Right cardiac atrium (tissue), 5 donors: ENCODE data around the gene ATOSB. TPM values are rescaled to one million over a fixed set of nuclear protein-coding genes. Genes with fewer than 3 reads are reported as not detected.
"Not testable (repeated sequence)": the region's sequence is repeated elsewhere in the genome, so short reads cannot be mapped to it uniquely, and the experiment has no call there.

Experiments
- ATAC-seq, 2 donors: fragments of 200-7000 bp; cut with Tn5 transposase; one replicate each; pipeline versions ENCODE4 v1.8.0 to v1.9.1; 2020; ENCODE audit warnings: moderate library complexity in 2 of 2, mild to moderate bottlenecking in 1 of 2
- DNase-seq, 3 donors: peaks; one replicate each; pipeline ENCODE4 v3.0.0-alpha.2; 2020
- H3K27ac ChIP-seq: one replicate; pipeline ENCODE4 v1.5.1; 2013; ENCODE audit warnings: mild to moderate bottlenecking, low read length, control low read depth, moderate library complexity
- H3K27me3 ChIP-seq: one replicate; pipeline ENCODE4 v1.6.1; 2013; ENCODE audit not compliant: control insufficient read depth, insufficient read depth
- H3K4me1 ChIP-seq: one replicate; pipeline ENCODE4 v1.6.1; 2013; ENCODE audit warnings: low read length; ENCODE audit not compliant: control insufficient read depth, insufficient read depth
- H3K4me3 ChIP-seq: one replicate; pipeline ENCODE4 v1.5.1; 2013; ENCODE audit warnings: low read length, control low read depth
- H3K9me3 ChIP-seq: one replicate; pipeline ENCODE4 v1.6.1; 2013; ENCODE audit warnings: low read length; ENCODE audit not compliant: control insufficient read depth
- WGBS: extraction: QIAGEN DNeasy Blood & Tissue Kit; methylation state at CpG from one replicate; pipeline ENCODE4 v1.1.7; 2013; 5-methylcytosine and 5-hydroxymethylcytosine counted together
- intact Hi-C, 4 donors: fragments of 100-400 bp; cut with DNase I; formaldehyde crosslinking; loops; one replicate each; pipeline versions ENCODE4 v1.11.0 to v1.14.0; 2022 to 2023
- long read RNA-seq, 4 donors: library from polyadenylated mRNA; unstranded; transcript quantifications; one replicate each; pipeline ENCODE4 v2.0.0, GENCODE V29; 2020 to 2021
- polyA plus RNA-seq: library from polyadenylated mRNA; stranded (reverse); fragments of 200-250 nt; gene quantifications from one replicate; pipeline ENCODE4 v1.2.3, GENCODE V29; 2013
- total RNA-seq, 4 donors: library from RNA; stranded (reverse); fragmentation: NEBNext Ultra II Directional; extraction: Animal tissue kit (Norgen Biotek cat#: 25700); gene quantifications; one replicate each; pipeline ENCODE4 v1.2.1, GENCODE V29; 2021
- donor health status: healthy with polysubstance abuse.
- donor health status: DM: no; HTN: yes; CAD: no.
- donor health status: DM: no; HTN: no; CAD: no.
- donor health status: DM: no; HTN: yes; CAD: no; lungs with severe emphysema.
- donor health status: DM: yes; HTN: yes; CAD: no.

The ATOSB gene
- total RNA-seq (10 to 100 TPM; 15.5 to 19.5 (median 16.9) TPM), polyA plus RNA-seq (14.0 TPM)
- long read RNA-seq, donor 1, full-length matches to known transcripts = 10 of 39 reads
- long read RNA-seq, donor 1, partial matches to known transcripts = 21 of 39 reads
- long read RNA-seq, donor 1, other reads (novel, unspliced or antisense) = 8 of 39 reads
- long read RNA-seq, donor 2, partial matches to known transcripts = 2 of 12 reads
- long read RNA-seq, donor 2, other reads (novel, unspliced or antisense) = 7 of 12 reads
- long read RNA-seq, donor 3, full-length matches to known transcripts = 2 of 32 reads
- long read RNA-seq, donor 3, partial matches to known transcripts = 25 of 32 reads
- long read RNA-seq, donor 3, other reads (novel, unspliced or antisense) = 5 of 32 reads
- long read RNA-seq, donor 4, full-length matches to known transcripts = 10 of 28 reads
- long read RNA-seq, donor 4, partial matches to known transcripts = 7 of 28 reads
- long read RNA-seq, donor 4, other reads (novel, unspliced or antisense) = 11 of 28 reads

- intact Hi-C loops = loop anchor here (2.0 to 10.0 kb wide), 6 partner anchors 141 to 439 kb away; no protein-coding TSS in a partner anchor
- Histone ChIP-seq H3K27ac (peak within 1 kb of the TSS; percentile 92), H3K4me1 (peaks cover 4% of the 10 kb centered on the region), H3K27me3 (no peaks in the 10 kb centered on the region), H3K9me3 (no peaks in the 10 kb centered on the region), H3K4me3 (peak within 1 kb of the TSS; percentile 58)
- DNase-seq (peak; percentile 98 to 99 (median 99)), ATAC-seq (peak; percentile 72 to 77)
- under 1% methylated on average over 54 of the region's 54 CpGs for WGBS
Observed at GRCh38 chr9:35115680-35116538, at the start of gene ATOSB. Gene ATOSB (minus strand): TSS chr9:35115862. CDS start chr9:35108274, 7,588 bp downstream.

GRCh38 chr9:35164711-35165110, 49.0 kb upstream of the ATOSB start:
- no peaks in the 10 kb centered on the region for H3K4me1 ChIP-seq
- WGBS = 66% methylated on average over 3 of the region's 3 CpGs
- no peaks in the 10 kb centered on the region for H3K27me3 ChIP-seq
- intact Hi-C loops = loop anchor here in 1 of 4 donors (5.0 kb wide), 1 partner anchor 37 kb away; no protein-coding TSS in a partner anchor
- H3K27ac ChIP-seq = no peak overlapping the region
- no peaks in the 10 kb centered on the region for H3K9me3 ChIP-seq
- ATAC-seq (no peak), DNase-seq (no peak)
- H3K4me3 ChIP-seq = no peak overlapping the region

DNA sequence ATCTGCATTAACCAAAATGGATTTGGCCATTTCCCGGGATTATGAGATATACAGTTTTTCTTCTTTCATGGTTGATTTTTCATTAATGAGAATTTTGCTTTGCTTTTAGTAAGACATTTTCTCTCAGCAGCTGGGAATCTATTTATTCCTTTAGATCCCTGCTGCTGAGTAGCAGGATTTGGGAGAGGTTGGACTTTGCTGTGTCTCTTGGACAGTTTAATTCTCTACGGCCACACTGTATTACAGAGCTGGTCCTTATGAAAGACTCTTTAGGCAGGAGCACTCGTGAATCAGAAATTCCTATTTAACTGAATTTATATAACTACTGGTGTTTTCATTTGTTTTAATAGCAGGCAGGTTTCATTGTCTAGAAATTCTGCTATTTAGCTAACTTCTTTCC, 47.8 kb upstream of the ATOSB start:
- 53% methylated on average over 3 of the region's 3 CpGs for WGBS
- peak overlapping the region; percentile 58 for H3K4me3 ChIP-seq
- H3K27me3 ChIP-seq = no peaks in the 10 kb centered on the region
- no peaks in the 10 kb centered on the region for H3K9me3 ChIP-seq
- ATAC-seq (no peak), DNase-seq (no peak)
- no peak overlapping the region for H3K27ac ChIP-seq
- H3K4me1 ChIP-seq = no peaks in the 10 kb centered on the region
- intact Hi-C loops = loop anchor here in 1 of 4 donors (5.0 kb wide), 1 partner anchor 36 kb away; no protein-coding TSS in a partner anchor

DNA sequence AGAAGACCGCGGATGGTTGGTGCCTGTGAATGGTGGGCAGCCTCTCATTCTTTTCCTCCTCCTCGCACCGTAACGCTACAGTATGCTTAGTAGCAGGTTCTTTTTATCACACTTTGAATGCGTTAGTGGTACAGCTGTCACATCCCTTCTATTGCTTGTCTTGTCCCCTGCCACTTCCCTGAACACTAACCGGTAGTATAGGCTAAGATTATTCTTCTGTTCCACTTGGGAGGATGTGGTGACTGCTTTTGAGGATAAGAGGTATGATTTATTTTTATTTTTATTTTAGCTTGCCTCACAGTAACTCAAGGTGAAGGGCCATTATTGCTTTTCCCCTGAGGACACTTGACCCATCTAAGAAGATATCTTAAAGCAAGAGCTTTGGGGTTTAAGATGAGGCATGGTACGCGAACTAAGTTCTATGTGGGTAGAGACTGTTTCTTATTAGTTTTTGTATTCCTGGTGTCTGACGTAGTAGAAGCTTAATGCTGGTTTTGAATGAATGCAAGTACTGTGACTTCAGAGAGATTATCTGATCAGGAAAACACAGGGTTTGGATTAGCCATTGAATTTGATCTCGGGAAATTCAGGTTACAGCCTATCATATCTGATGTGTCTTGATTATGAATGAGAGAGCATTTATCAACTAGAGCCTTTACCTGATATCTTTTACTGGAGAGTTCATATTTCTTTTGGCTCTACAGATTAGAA, 47.1 kb upstream of the ATOSB start:
- H3K27me3 ChIP-seq = no peaks in the 10 kb centered on the region
- DNase-seq (no peak), ATAC-seq (no peak)
- H3K9me3 ChIP-seq = no peaks in the 10 kb centered on the region
- peak overlapping the region; percentile 99 for H3K27ac ChIP-seq
- intact Hi-C loops = loop anchor here in 1 of 4 donors (5.0 kb wide), 1 partner anchor 35 kb away; no protein-coding TSS in a partner anchor
- no peaks in the 10 kb centered on the region for H3K4me1 ChIP-seq
- H3K4me3 ChIP-seq = peak overlapping the region; percentile 58
- WGBS = 16% methylated on average over 11 of the region's 11 CpGs

GRCh38 chr9:35161713-35162604, 46.3 kb upstream of the ATOSB start, which contains the start of gene UNC13B:
Gene UNC13B (plus strand): TSS chr9:35162009. CDS start chr9:35162284, 275 bp downstream.
- intact Hi-C loops = loop anchor here in 1 of 4 donors (5.0 kb wide), 1 partner anchor 35 kb away; no protein-coding TSS in a partner anchor
- Histone ChIP-seq H3K4me3 (peak within 1 kb of the TSS; percentile 58), H3K27ac (peak within 1 kb of the TSS; percentile 99), H3K4me1 (no peaks in the 10 kb centered on the region), H3K27me3 (no peaks in the 10 kb centered on the region), H3K9me3 (no peaks in the 10 kb centered on the region)
- under 1% methylated on average over 70 of the region's 70 CpGs for WGBS
- DNase-seq (peak; percentile 94 to 98 (median 98)), ATAC-seq (peak; percentile 99 to 100)

GRCh38 chr9:35158501-35159280, 43.0 kb upstream of the ATOSB start:
- no peaks in the 10 kb centered on the region for H3K27me3 ChIP-seq
- no peak overlapping the region for H3K4me3 ChIP-seq
- 91% methylated on average over 10 of the region's 10 CpGs for WGBS
- DNase-seq = no peak
- no peaks in the 10 kb centered on the region for H3K4me1 ChIP-seq
- no peaks in the 10 kb centered on the region for H3K9me3 ChIP-seq
- intact Hi-C loops = no loop called here
- no peak for ATAC-seq
- H3K27ac ChIP-seq = no peak overlapping the region

GRCh38 chr9:35157836-35158235, 42.2 kb upstream of the ATOSB start:
- H3K4me3 ChIP-seq, H3K27ac ChIP-seq, H3K9me3 ChIP-seq, intact Hi-C loops, H3K4me1 ChIP-seq, DNase-seq, H3K27me3 ChIP-seq, ATAC-seq: not testable (repeated sequence)
- 73% methylated on average over 6 of the region's 6 CpGs for WGBS

DNA sequence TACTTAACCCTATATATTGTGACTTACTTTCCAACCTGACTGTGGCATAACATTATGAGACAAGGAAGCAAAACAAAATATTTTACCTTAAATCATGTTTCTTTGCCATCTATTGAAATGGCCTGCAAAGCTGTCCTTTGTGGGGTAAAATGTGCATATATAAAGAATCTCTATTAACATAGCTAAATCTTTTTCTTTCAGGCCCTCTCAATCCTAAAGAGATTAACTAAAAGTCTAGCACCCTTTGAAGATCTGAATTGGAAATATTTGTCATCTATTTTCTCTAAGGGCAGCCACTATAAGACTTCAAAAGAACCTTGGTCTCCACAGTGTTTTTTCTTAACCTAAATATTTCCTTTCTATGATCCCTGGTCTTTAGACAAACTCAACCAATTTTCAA, 41.1 kb upstream of the ATOSB start:
- intact Hi-C loops = no loop called here
- H3K27me3 ChIP-seq = no peaks in the 10 kb centered on the region

DNA sequence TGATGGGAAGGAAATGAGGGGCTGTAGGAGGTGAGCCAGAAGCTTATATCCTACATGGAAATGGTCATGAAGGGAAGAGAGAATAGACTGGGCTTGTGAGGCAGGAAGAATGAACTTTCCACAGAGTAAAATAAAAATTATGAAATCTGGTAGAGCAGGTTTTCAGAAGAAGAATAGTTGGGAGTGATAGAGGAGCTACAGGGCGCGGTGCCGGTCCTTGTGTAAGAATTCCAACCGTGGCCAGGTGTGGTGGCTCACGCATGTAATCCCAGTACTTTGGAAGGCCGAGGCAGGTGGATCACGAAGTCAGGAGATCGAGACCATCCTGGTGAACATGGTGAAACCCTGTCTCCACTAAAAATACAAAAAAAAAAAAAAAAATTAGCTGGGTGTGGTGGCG, 37.3 kb upstream of the ATOSB start:
- Histone ChIP-seq H3K4me3 (no peak overlapping the region), H3K27ac (no peak overlapping the region), H3K9me3 (no peaks in the 10 kb centered on the region), H3K4me1 (no peaks in the 10 kb centered on the region), H3K27me3 (no peaks in the 10 kb centered on the region)
- ATAC-seq = no peak
- DNase-seq = no peak
- WGBS = 96% methylated on average over 9 of the region's 9 CpGs
- intact Hi-C loops = no loop called here

More for the DNA sequence above, 41.1 kb upstream of the ATOSB start:
- H3K9me3 ChIP-seq = no peaks in the 10 kb centered on the region
- no peak overlapping the region for H3K27ac ChIP-seq
- DNase-seq (no peak), ATAC-seq (no peak)
- H3K4me3 ChIP-seq = no peak overlapping the region
- H3K4me1 ChIP-seq = no peaks in the 10 kb centered on the region
